GM23248 (cell line): ENCODE data around the gene SMYD3. TPM values are rescaled to one million over a fixed set of nuclear protein-coding genes. Genes with fewer than 3 reads are reported as not detected.
A peak's percentile ranks its signal among the peaks of the same experiment; 100 is the strongest.

Experiments used
- DNase-seq: peaks from one replicate; pipeline ENCODE4 v3.0.0-alpha.2; 2015
- H2AFZ ChIP-seq: fragments of 200-600 bp; sonication (generic); 2 replicates; pipeline ENCODE4 v1.6.1; 2016; ENCODE audit warnings: antibody characterized with exemption
- H3F3A ChIP-seq: fragments of 200-600 bp; sonication (generic); 2 replicates; pipeline ENCODE4 v1.6.1; 2016; ENCODE audit warnings: mild to moderate bottlenecking, antibody characterized with exemption, mixed run types; ENCODE audit not compliant: insufficient read depth
- H3K27ac ChIP-seq: fragments of 200-600 bp; sonication (generic); 2 replicates; pipeline ENCODE4 v1.5.1; 2016; ENCODE audit warnings: mild to moderate bottlenecking
- H3K27me3 ChIP-seq: fragments of 200-600 bp; sonication (generic); replicated peaks from 2 replicates; pipeline ENCODE4 v1.6.1; 2016; ENCODE audit warnings: mild to moderate bottlenecking; ENCODE audit not compliant: insufficient read depth
- H3K36me3 ChIP-seq: fragments of 200-600 bp; sonication (generic); 2 replicates; pipeline ENCODE4 v1.6.1; 2016; ENCODE audit warnings: low read depth, mild to moderate bottlenecking
- H3K4me1 ChIP-seq: fragments of 200-600 bp; sonication (generic); 2 replicates; pipeline ENCODE4 v1.6.1; 2016; ENCODE audit warnings: mild to moderate bottlenecking; ENCODE audit not compliant: insufficient read depth
- H3K4me2 ChIP-seq: fragments of 200-600 bp; sonication (generic); one replicate; pipeline ENCODE4 v1.6.1; 2016; ENCODE audit warnings: mild to moderate bottlenecking; ENCODE audit not compliant: unreplicated experiment
- H3K4me3 ChIP-seq: fragments of 200-600 bp; sonication (generic); 2 replicates; pipeline ENCODE4 v1.5.1; 2016; ENCODE audit warnings: mild to moderate bottlenecking
- H3K79me2 ChIP-seq: fragments of 200-600 bp; sonication (generic); 2 replicates; pipeline ENCODE4 v1.6.1; 2016; ENCODE audit warnings: mild to moderate bottlenecking; ENCODE audit not compliant: insufficient read depth
- H3K9ac ChIP-seq: fragments of 200-600 bp; sonication (generic); 2 replicates; pipeline ENCODE4 v1.6.1; 2016; ENCODE audit warnings: mild to moderate bottlenecking
- H3K9me2 ChIP-seq: fragments of 200-600 bp; sonication (generic); 2 replicates; pipeline ENCODE4 v1.6.1; 2016; ENCODE audit warnings: mixed run types, mild to moderate bottlenecking, moderate library complexity; ENCODE audit not compliant: insufficient read depth
- H3K9me3 ChIP-seq: fragments of 200-600 bp; sonication (generic); one replicate; pipeline ENCODE4 v1.6.1; 2017; ENCODE audit warnings: low read depth
- H4K20me1 ChIP-seq: fragments of 200-600 bp; sonication (generic); 2 replicates; pipeline ENCODE4 v1.6.0; 2016; ENCODE audit not compliant: insufficient read depth
- EZH2 ChIP-seq: fragments of 200-600 bp; sonication (generic); IDR thresholded peaks from 2 replicates; pipeline ENCODE4 v1.6.1; 2018; ENCODE audit warnings: antibody characterized with exemption, mild to moderate bottlenecking; ENCODE audit not compliant: insufficient read depth, poor library complexity, severe bottlenecking
- EZH2phosphoT487 ChIP-seq: fragments of 200-600 bp; sonication (generic); IDR thresholded peaks from 2 replicates; pipeline ENCODE4 v1.6.1; 2018; ENCODE audit warnings: antibody characterized with exemption, moderate library complexity, mild to moderate bottlenecking, low read depth; ENCODE audit not compliant: insufficient read depth
- WGBS, 2 experiments: methylation state at CpG; one replicate each; pipeline ENCODE4 v1.1.6; 2015 to 2017; ENCODE audit warnings: low lambda C conversion rate in 2 of 2, low coverage in 1 of 2; ENCODE audit errors: missing lambda C conversion rate in 2 of 2; 5-methylcytosine and 5-hydroxymethylcytosine counted together
- in situ Hi-C: fragments of 300-500 bp; cut with MboI; formaldehyde crosslinking; loops from 2 replicates; pipeline ENCODE4 v1.15.0; 2020
- polyA plus RNA-seq: library from polyadenylated mRNA; unstranded; fragments of >200 nt; fragmentation: Nextera tagmentation; extraction: Ambion mirVana; gene quantifications from 2 replicates; pipeline ENCODE4 v1.2.1, GENCODE V29; 2016
- total RNA-seq: library from RNA; depleted of rRNA; stranded (reverse); fragments of >200 nt; shearing (Covaris generic); gene quantifications from 2 replicates; pipeline ENCODE4 v1.2.3, GENCODE V29; 2014

The SMYD3 gene
- total and polyA plus RNA-seq, 2 experiments from 2014 or later, result 32.1 to 44.8 TPM

GRCh38 chr1:246254854-246255253 lies 252.2 kb downstream of the SMYD3 start:
- H3F3A ChIP-seq, result no peaks in the 10 kb centered on the region; the same call in 1 of the 2 replicates
- WGBS, 2 experiments, result 88 to 97% methylated on average over 2 of the region's 2 CpGs
- in situ Hi-C loops, result no loop called here
- H4K20me1 ChIP-seq, result no peaks in the 10 kb centered on the region
- no peak overlapping the region for H3K4me2 ChIP-seq
- DNase-seq, result no peak
- no peaks in the 10 kb centered on the region for H3K9me3 ChIP-seq
- H3K4me3 ChIP-seq, result no peak overlapping the region
- H3K36me3 ChIP-seq, result no peaks in the 10 kb centered on the region
- no peaks in the 10 kb centered on the region for H3K4me1 ChIP-seq
- H3K79me2 ChIP-seq, result no peaks in the 10 kb centered on the region
- H3K9ac ChIP-seq, result no peak overlapping the region
- H3K9me2 ChIP-seq, result no peaks in the 10 kb centered on the region
- no peak for TF ChIP-seq EZH2phosphoT487
- no peak for TF ChIP-seq EZH2
- no peaks in the 10 kb centered on the region for H3K27me3 ChIP-seq
- H2AFZ ChIP-seq, result no peak overlapping the region
- no peak overlapping the region for H3K27ac ChIP-seq

- no peaks in the 10 kb centered on the region for H3K27me3 ChIP-seq
- no peaks in the 10 kb centered on the region for H3K9me2 ChIP-seq
- no peak for DNase-seq
- H3K36me3 ChIP-seq, result no peaks in the 10 kb centered on the region
- in situ Hi-C loops, result no loop called here
- 98 to 100% methylated on average over 1 of the region's 1 CpG for WGBS, 2 experiments
- TF ChIP-seq EZH2, result no peak
- no peak for TF ChIP-seq EZH2phosphoT487
- H3K79me2 ChIP-seq, result no peaks in the 10 kb centered on the region
- H3F3A ChIP-seq, result no peaks in the 10 kb centered on the region; the same call in 1 of the 2 replicates
- H3K9ac ChIP-seq, result no peak overlapping the region
- no peak overlapping the region for H3K27ac ChIP-seq
- no peaks in the 10 kb centered on the region for H4K20me1 ChIP-seq
- H3K9me3 ChIP-seq, result no peaks in the 10 kb centered on the region
- H2AFZ ChIP-seq, result peak overlapping the region; percentile 14; the same call in 1 of the 2 replicates
- H3K4me2 ChIP-seq, result no peak overlapping the region
- H3K4me1 ChIP-seq, result peaks cover 4% of the 10 kb centered on the region; the same call in 1 of the 2 replicates
- H3K4me3 ChIP-seq, result no peak overlapping the region
Measured at GRCh38 chr1:246246430-246246829, 260.6 kb downstream of the SMYD3 start.

- no peaks in the 10 kb centered on the region for H4K20me1 ChIP-seq
- no peak overlapping the region for H3K9ac ChIP-seq
- no peaks in the 10 kb centered on the region for H3K36me3 ChIP-seq
- no peak overlapping the region for H3K27ac ChIP-seq
- in situ Hi-C loops, result no loop called here
- no peaks in the 10 kb centered on the region for H3K79me2 ChIP-seq
- H3K27me3 ChIP-seq, result no peaks in the 10 kb centered on the region
- peak overlapping the region; percentile 14 for H2AFZ ChIP-seq
- no peak for TF ChIP-seq EZH2phosphoT487
- TF ChIP-seq EZH2, result no peak
- no peak overlapping the region for H3K4me3 ChIP-seq
- H3K4me2 ChIP-seq, result no peak overlapping the region
- peaks cover 4% of the 10 kb centered on the region; the same call in 1 of the 2 replicates for H3K4me1 ChIP-seq
- no peaks in the 10 kb centered on the region for H3F3A ChIP-seq
- 63 to 73% methylated on average over 1 of the region's 1 CpG for WGBS, 2 experiments
- H3K9me3 ChIP-seq, result no peaks in the 10 kb centered on the region
- H3K9me2 ChIP-seq, result no peaks in the 10 kb centered on the region
- no peak for DNase-seq
Measured at GRCh38 chr1:246245541-246245940, 261.5 kb downstream of the SMYD3 start.

- no peaks in the 10 kb centered on the region for H4K20me1 ChIP-seq
- no peaks in the 10 kb centered on the region for H3K4me1 ChIP-seq
- no peaks in the 10 kb centered on the region; the same call in 1 of the 2 replicates for H3F3A ChIP-seq
- H3K9me2 ChIP-seq, result no peaks in the 10 kb centered on the region
- no peaks in the 10 kb centered on the region for H3K36me3 ChIP-seq
- H3K4me2 ChIP-seq, result no peak overlapping the region
- no peaks in the 10 kb centered on the region for H3K27me3 ChIP-seq
- H3K9me3 ChIP-seq, result no peaks in the 10 kb centered on the region
- WGBS, 2 experiments, result 90 to 95% methylated on average over 3 of the region's 3 CpGs
- no peaks in the 10 kb centered on the region for H3K79me2 ChIP-seq
- DNase-seq, result no peak
- TF ChIP-seq EZH2phosphoT487 (no peak), EZH2 (no peak)
- H3K27ac ChIP-seq, result no peak overlapping the region
- in situ Hi-C loops, result no loop called here
- no peak overlapping the region for H3K4me3 ChIP-seq
- no peak overlapping the region for H3K9ac ChIP-seq
- no peak overlapping the region for H2AFZ ChIP-seq
Measured at GRCh38 chr1:246232126-246232525, 275.0 kb downstream of the SMYD3 start.

GRCh38 chr1:246226041-246226440 lies 281.0 kb downstream of the SMYD3 start:
- Histone ChIP-seq H4K20me1 (no peaks in the 10 kb centered on the region), H3F3A (no peaks in the 10 kb centered on the region; the same call in 1 of the 2 replicates), H3K9me2 (no peaks in the 10 kb centered on the region), H3K79me2 (no peaks in the 10 kb centered on the region), H3K9me3 (no peaks in the 10 kb centered on the region), H3K9ac (no peak overlapping the region), H3K36me3 (no peaks in the 10 kb centered on the region), H2AFZ (no peak overlapping the region), H3K27me3 (no peaks in the 10 kb centered on the region), H3K4me2 (no peak overlapping the region), H3K4me1 (no peaks in the 10 kb centered on the region), H3K27ac (no peak overlapping the region), H3K4me3 (no peak overlapping the region)
- in situ Hi-C loops, result no loop called here
- WGBS, 2 experiments, result 98% methylated on average over 2 of the region's 2 CpGs
- TF ChIP-seq EZH2, result no peak
- no peak for TF ChIP-seq EZH2phosphoT487
- no peak for DNase-seq
